Esophagus squamous epithelium (tissue), 4 donors: ENCODE measurements around the gene FTCDNL1.

Source experiments
- POLR2A ChIP-seq, 4 donors: fragments of 450-650 bp; IDR thresholded peaks; one replicate each; pipeline ENCODE4 v1.6.1; 2017; ENCODE audit warnings: antibody characterized with exemption in 4 of 4, mild to moderate bottlenecking in 4 of 4, moderate library complexity in 3 of 4
- TF ChIP-seq, protein P1 (sequence below), 6 experiments: fragments of 450-650 bp in 4 of 6; fragments of 200-600 bp in 2 of 6; sonication (generic) in 2 of 6; IDR thresholded peaks; one replicate each; pipeline ENCODE4 v1.5.1; 2016 to 2019; ENCODE audit warnings: antibody characterized with exemption in 6 of 6, mild to moderate bottlenecking in 4 of 6, moderate library complexity in 4 of 6

DNA sequence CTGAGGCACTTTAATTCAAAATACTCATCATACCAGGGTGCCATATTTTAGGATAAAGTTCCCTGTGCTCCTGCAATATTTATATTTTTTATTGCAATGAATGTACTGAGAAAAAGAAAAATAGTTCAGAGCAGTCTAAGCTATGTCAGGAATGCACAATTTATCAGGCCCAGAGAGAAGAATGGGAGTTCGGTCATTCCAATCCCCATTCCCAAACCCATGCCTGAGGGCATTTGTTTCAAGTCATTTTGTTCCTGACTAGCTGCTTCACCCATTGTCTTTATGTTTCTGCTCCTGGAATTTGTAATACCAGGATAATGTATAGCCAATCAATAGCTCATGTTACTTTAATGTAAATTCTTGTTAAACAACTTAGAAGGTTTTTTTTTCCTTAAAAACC, 24.4 kb upstream of the FTCDNL1 start:
- TF ChIP-seq, protein P1, sequence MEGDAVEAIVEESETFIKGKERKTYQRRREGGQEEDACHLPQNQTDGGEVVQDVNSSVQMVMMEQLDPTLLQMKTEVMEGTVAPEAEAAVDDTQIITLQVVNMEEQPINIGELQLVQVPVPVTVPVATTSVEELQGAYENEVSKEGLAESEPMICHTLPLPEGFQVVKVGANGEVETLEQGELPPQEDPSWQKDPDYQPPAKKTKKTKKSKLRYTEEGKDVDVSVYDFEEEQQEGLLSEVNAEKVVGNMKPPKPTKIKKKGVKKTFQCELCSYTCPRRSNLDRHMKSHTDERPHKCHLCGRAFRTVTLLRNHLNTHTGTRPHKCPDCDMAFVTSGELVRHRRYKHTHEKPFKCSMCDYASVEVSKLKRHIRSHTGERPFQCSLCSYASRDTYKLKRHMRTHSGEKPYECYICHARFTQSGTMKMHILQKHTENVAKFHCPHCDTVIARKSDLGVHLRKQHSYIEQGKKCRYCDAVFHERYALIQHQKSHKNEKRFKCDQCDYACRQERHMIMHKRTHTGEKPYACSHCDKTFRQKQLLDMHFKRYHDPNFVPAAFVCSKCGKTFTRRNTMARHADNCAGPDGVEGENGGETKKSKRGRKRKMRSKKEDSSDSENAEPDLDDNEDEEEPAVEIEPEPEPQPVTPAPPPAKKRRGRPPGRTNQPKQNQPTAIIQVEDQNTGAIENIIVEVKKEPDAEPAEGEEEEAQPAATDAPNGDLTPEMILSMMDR (IDR thresholded peaks at IDR 0.05), result no peak
- TF ChIP-seq POLR2A (IDR thresholded peaks at IDR 0.05), result no peak
